ENCODE results near the gene ASAH2.

The ASAH2 gene

DNA sequence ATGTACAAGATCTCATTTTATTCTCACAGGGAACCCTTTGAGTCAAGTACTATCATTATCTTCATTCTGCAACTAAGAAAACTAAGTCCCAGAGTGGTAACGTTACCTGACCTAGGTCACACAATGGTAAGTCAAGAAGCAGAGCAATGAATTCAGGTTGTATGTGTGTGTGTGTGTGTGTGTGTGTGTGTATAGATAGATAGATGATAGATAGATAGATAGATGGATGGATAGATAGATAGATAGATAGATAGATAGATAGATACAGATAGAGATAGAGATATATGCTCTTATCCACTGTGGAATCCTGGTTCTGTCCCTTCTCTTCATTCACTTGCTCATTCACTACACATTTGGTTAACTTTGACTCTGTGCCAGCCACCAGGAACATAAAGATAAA, 29.8 kb downstream of the ASAH2 start:
- TF ChIP-seq USF1 (IDR thresholded peaks at IDR 0.05) (no peak), CEBPB (IDR thresholded peaks at IDR 0.05) (no peak), EP300 (IDR thresholded peaks at IDR 0.05; ENCODE audit: borderline replicate concordance) (no peak), RAD21 (IDR thresholded peaks at IDR 0.05; ENCODE audit: low read depth) (no peak), YY1 (IDR thresholded peaks at IDR 0.05; ENCODE audit: low read depth) (no peak), NFIC (IDR thresholded peaks at IDR 0.05) (no peak), TCF12 (IDR thresholded peaks at IDR 0.05; ENCODE audit: low read depth) (no peak), ZBTB7A (IDR thresholded peaks at IDR 0.05; ENCODE audit: low read depth) (no peak), CREB1 (IDR thresholded peaks at IDR 0.05; ENCODE audit: low read depth) (no peak), TAF1 (IDR thresholded peaks at IDR 0.05; ENCODE audit: low read depth) (no peak), REST (IDR thresholded peaks at IDR 0.05; ENCODE audit: low read depth) (no peak), FOXM1 (IDR thresholded peaks at IDR 0.05; ENCODE audit: borderline replicate concordance, low read depth) (no peak), EGR1 (IDR thresholded peaks at IDR 0.05) (no peak), TEAD4 (IDR thresholded peaks at IDR 0.05) (no peak)
- TF ChIP-seq, protein P1, sequence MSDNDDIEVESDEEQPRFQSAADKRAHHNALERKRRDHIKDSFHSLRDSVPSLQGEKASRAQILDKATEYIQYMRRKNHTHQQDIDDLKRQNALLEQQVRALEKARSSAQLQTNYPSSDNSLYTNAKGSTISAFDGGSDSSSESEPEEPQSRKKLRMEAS (IDR thresholded peaks at IDR 0.05), result no peak

- TF ChIP-seq, protein P1 (IDR thresholded peaks at IDR 0.05), result no peak
Measured at GRCh38 chr10:50219646-50220045, 31.7 kb downstream of the ASAH2 start.

DNA sequence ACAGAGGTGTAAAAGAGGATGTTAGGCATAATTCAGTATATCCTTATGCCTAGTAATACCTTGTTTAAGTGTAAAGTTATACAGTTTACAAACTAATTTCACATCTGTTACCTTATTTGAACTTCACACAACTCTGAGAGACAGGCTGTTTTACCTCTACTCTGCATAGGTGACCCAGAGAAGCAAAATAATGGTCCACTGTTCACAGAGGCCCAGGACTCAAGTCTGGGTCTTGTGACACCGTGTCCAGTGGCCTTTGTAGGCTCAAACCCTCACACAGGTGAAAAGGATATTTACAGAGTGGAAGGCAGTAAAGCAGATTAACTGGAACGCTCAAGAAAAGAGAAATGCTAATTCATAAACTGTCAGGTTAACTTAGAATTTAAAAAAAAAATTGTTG, 32.1 kb downstream of the ASAH2 start:
- TF ChIP-seq USF1 (IDR thresholded peaks at IDR 0.05), result no peak
- no peak for TF ChIP-seq ZBTB7A (IDR thresholded peaks at IDR 0.05; ENCODE audit: low read depth)
- no peak for TF ChIP-seq YY1 (IDR thresholded peaks at IDR 0.05; ENCODE audit: low read depth)
- TF ChIP-seq NFIC (IDR thresholded peaks at IDR 0.05), result no peak
- TF ChIP-seq TEAD4 (IDR thresholded peaks at IDR 0.05), result no peak
- no peak for TF ChIP-seq TCF12 (IDR thresholded peaks at IDR 0.05; ENCODE audit: low read depth)
- TF ChIP-seq, protein P1 (IDR thresholded peaks at IDR 0.05), result no peak
- TF ChIP-seq CREB1 (IDR thresholded peaks at IDR 0.05; ENCODE audit: low read depth), result no peak
- TF ChIP-seq CEBPB (IDR thresholded peaks at IDR 0.05), result no peak
- no peak for TF ChIP-seq RAD21 (IDR thresholded peaks at IDR 0.05; ENCODE audit: low read depth)
- TF ChIP-seq REST (IDR thresholded peaks at IDR 0.05; ENCODE audit: low read depth), result no peak
- TF ChIP-seq FOXM1 (IDR thresholded peaks at IDR 0.05; ENCODE audit: borderline replicate concordance, low read depth), result no peak
- no peak for TF ChIP-seq TAF1 (IDR thresholded peaks at IDR 0.05; ENCODE audit: low read depth)
- no peak for TF ChIP-seq EGR1 (IDR thresholded peaks at IDR 0.05)

DNA sequence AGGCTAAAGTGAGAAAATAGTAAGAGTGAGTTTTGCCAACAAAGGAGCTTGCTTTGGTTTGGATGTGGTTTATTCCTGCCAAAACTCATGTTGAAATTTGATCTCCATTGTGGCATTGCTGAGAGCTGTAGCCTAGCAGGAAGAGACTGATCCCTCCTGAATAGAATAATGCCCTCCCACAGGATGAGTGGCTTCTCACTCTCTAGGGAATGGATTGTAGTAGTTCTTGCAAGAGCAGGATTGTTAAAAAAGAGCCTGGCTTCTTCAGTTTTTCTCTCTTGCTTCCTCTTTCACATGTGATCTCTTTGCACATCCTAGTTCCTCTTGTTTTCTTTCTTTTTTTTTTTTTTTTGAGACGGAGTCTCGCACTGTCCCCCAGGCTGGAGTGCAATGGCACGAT, 34.4 kb downstream of the ASAH2 start:
- no peak for TF ChIP-seq EGR1 (IDR thresholded peaks at IDR 0.05)
- no peak for TF ChIP-seq CEBPB (IDR thresholded peaks at IDR 0.05)
- TF ChIP-seq REST (IDR thresholded peaks at IDR 0.05; ENCODE audit: low read depth), result no peak
- no peak for TF ChIP-seq EP300 (IDR thresholded peaks at IDR 0.05; ENCODE audit: borderline replicate concordance)
- TF ChIP-seq NFIC (IDR thresholded peaks at IDR 0.05), result no peak
- no peak for TF ChIP-seq TAF1 (IDR thresholded peaks at IDR 0.05; ENCODE audit: low read depth)
- no peak for TF ChIP-seq TCF12 (IDR thresholded peaks at IDR 0.05; ENCODE audit: low read depth)
- TF ChIP-seq TEAD4 (IDR thresholded peaks at IDR 0.05), result no peak
- TF ChIP-seq ZBTB7A (IDR thresholded peaks at IDR 0.05; ENCODE audit: low read depth), result no peak
- TF ChIP-seq FOXM1 (IDR thresholded peaks at IDR 0.05; ENCODE audit: borderline replicate concordance, low read depth), result no peak
- no peak for TF ChIP-seq USF1 (IDR thresholded peaks at IDR 0.05)
- TF ChIP-seq RAD21 (IDR thresholded peaks at IDR 0.05; ENCODE audit: low read depth), result no peak
- TF ChIP-seq, protein P1 (IDR thresholded peaks at IDR 0.05), result no peak
- TF ChIP-seq CREB1 (IDR thresholded peaks at IDR 0.05; ENCODE audit: low read depth), result no peak
